GM21528 (cell line): ENCODE measurements around the gene CASD1.

Experiments
- ATAC-seq: cut with Tn5 transposase; IDR thresholded peaks from one replicate; pipeline ENCODE4 v1.9.1; 2021; ENCODE audit warnings: mild to moderate bottlenecking, moderate library complexity; ENCODE audit not compliant: unreplicated experiment, low FRiP score

The CASD1 gene

GRCh38 chr7:94509264-94509886 is at the start of gene CASD1:
Gene CASD1, plus strand, starts transcription at chr7:94509809. Its CDS starts 276 bp downstream, at chr7:94510085.
- peak; percentile 69 for ATAC-seq

GRCh38 chr7:94466516-94466915 is 43.1 kb upstream of the CASD1 start:
- ATAC-seq = no peak

- ATAC-seq = no peak
Observed at GRCh38 chr7:94471604-94472003, 38.0 kb upstream of the CASD1 start.

- ATAC-seq = no peak
Observed at GRCh38 chr7:94472608-94473007, 37.0 kb upstream of the CASD1 start.

- no peak for ATAC-seq
Observed at GRCh38 chr7:94476251-94476840, 33.3 kb upstream of the CASD1 start.

GRCh38 chr7:94477878-94478277 is 31.7 kb upstream of the CASD1 start:
- no peak for ATAC-seq

- ATAC-seq = no peak
Observed at GRCh38 chr7:94478648-94479214, 30.9 kb upstream of the CASD1 start.

- no peak for ATAC-seq
Observed at GRCh38 chr7:94481279-94481678, 28.3 kb upstream of the CASD1 start.

- no peak for ATAC-seq
Observed at GRCh38 chr7:94482796-94483195, 26.8 kb upstream of the CASD1 start.

GRCh38 chr7:94483843-94484242 is 25.8 kb upstream of the CASD1 start:
- ATAC-seq = no peak

GRCh38 chr7:94486216-94486615 is 23.4 kb upstream of the CASD1 start:
- no peak for ATAC-seq

GRCh38 chr7:94491410-94491809 is 18.2 kb upstream of the CASD1 start:
- no peak for ATAC-seq

GRCh38 chr7:94492601-94493000 is 17.0 kb upstream of the CASD1 start:
- peak; percentile 97 for ATAC-seq

- no peak for ATAC-seq
Observed at GRCh38 chr7:94497874-94498670, 11.5 kb upstream of the CASD1 start.

- ATAC-seq = no peak
Observed at GRCh38 chr7:94498918-94499317, 10.7 kb upstream of the CASD1 start.

- no peak for ATAC-seq
Observed at GRCh38 chr7:94507462-94507861, 2.1 kb upstream of the CASD1 start.

GRCh38 chr7:94507962-94508361 is 1.6 kb upstream of the CASD1 start:
- no peak for ATAC-seq

GRCh38 chr7:94509887-94510581 is 425 bp downstream of the CASD1 start:
- peak; percentile 82 for ATAC-seq

GRCh38 chr7:94510582-94511496 is 1.2 kb downstream of the CASD1 start:
- ATAC-seq = peak; percentile 33

- no peak for ATAC-seq
Observed at GRCh38 chr7:94511718-94512117, 2.1 kb downstream of the CASD1 start.
